ENCODE measurements around the gene NINJ2. TPM values are rescaled to one million over a fixed set of nuclear protein-coding genes. Genes with fewer than 3 reads are reported as not detected.

The NINJ2 gene
- total and polyA plus RNA-seq, 10 of the 15 experiments (the other 5 are each of a cell fraction or from before 2014, with no cell fraction given): 8.9 to 51.6 (median 21.3) TPM

DNA sequence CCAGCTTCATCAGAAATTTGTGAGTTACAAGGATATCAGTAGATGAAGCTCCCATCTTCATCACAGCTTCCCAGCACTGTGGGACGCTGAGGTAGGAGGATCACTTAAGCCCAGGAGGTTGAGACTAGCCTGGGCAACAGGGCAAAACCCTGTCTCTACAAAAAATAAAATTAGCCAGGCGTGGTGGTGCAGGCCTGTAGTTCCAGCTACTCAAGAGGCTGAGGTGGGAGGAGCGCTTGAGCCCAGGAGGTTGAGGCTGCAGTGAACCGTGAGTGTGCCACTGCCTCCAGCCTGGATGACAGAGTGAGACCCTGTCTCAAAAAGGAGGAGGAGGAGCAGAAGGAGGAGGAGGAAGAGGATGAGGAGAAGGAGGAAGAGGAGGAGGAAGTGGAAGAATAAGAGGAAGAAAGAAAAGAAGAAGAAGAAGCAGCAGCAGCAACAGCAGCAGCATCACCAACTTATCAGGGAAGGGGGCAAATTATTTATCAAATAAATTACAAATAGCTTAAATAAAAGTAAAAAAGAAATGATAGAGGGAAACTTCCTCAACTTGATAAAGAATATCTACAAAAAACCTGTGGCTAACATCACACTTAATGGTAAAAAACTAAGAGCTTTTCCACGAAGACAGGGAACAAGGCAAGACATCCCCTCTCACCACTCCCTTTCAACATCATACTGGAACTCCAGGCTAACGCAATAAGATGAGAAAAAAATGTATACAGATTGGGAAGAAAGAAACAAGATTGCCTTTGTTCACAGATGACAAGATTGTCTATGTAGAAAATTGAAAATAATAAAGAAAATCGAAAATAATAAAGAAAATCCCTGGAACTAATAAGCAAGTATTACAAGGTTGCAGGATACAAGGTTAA is 69.6 kb downstream of the NINJ2 start:
- in situ Hi-C loops (cut with MboI): no loop called here

More for the DNA sequence above, 69.6 kb downstream of the NINJ2 start:
- ChIA-PET SMC1A (ENCODE audit: uncharacterized antibody, unreplicated experiment) (interaction anchor here (1.1 to 1.5 kb wide), 2 partner anchors 15 to 16 kb away, joined by 3 to 4 read pairs; no protein-coding TSS in a partner anchor), RAD21 (ENCODE audit: unreplicated experiment) (no interaction called here), CTCF (interaction anchor here (0.8 to 1.9 kb wide), 3 partner anchors 17 to 25 kb away, joined by 3 to 5 read pairs (median 3); no protein-coding TSS in a partner anchor), POLR2A (no interaction called here)
- no peak for FAIRE-seq
- no peaks in the 10 kb centered on the region for H3K4me1 ChIP-seq (ENCODE audit: control insufficient read depth, insufficient read depth, low read length)
- intact Hi-C loops (cut with micrococcal nuclease; ENCODE audit: unreplicated experiment): no loop called here
- H3K79me2 ChIP-seq (ENCODE audit: control insufficient read depth, insufficient read depth, low read length): no peaks in the 10 kb centered on the region
- no peak overlapping the region for H3K4me3 ChIP-seq
- H4K20me1 ChIP-seq (ENCODE audit: control insufficient read depth, insufficient read depth): no peaks in the 10 kb centered on the region
- no peak for ATAC-seq
- H3K27me3 ChIP-seq (replicated peaks in 1 of 2; ENCODE audit: control insufficient read depth in 2 of 2, insufficient read depth in 2 of 2, low read length in 1 of 2): no peaks in the 10 kb centered on the region
- 54% methylated on average over 7 of the region's 7 CpGs for WGBS (ENCODE audit: insufficient coverage, insufficient replicate concordance, low lambda C conversion rate, missing lambda C conversion rate)
- no peaks in the 10 kb centered on the region for H3K36me3 ChIP-seq (ENCODE audit: control insufficient read depth in 2 of 2, insufficient read depth in 2 of 2, low read length in 1 of 2)
- no peak overlapping the region for H3K4me2 ChIP-seq (ENCODE audit: control insufficient read depth, insufficient read depth)
- BruUV-seq (replicated peaks): no TSS peak
- H3K9ac ChIP-seq (ENCODE audit: control insufficient read depth, insufficient read depth, low read length): no peak overlapping the region
- no peak overlapping the region for H3K27ac ChIP-seq (ENCODE audit: control insufficient read depth, insufficient read depth)
- no peak overlapping the region for H2AFZ ChIP-seq (ENCODE audit: control insufficient read depth, low read depth, low read length)
- no peak for DNase-seq (ENCODE audit: low read depth, low spot score)
- H3K9me3 ChIP-seq (replicated peaks; ENCODE audit: control insufficient read depth, insufficient read depth, low read length): no peaks in the 10 kb centered on the region; the same call in 2 of the 3 replicates
- TF ChIP-seq ZNF384 (IDR thresholded peaks at IDR 0.05; ENCODE audit: borderline replicate concordance, low read depth, low read length) (no peak), BRCA1 (IDR thresholded peaks at IDR 0.05; ENCODE audit: low read depth, low read length) (no peak), BMI1 (IDR thresholded peaks at IDR 0.05; ENCODE audit: borderline replicate concordance) (no peak)
- TF ChIP-seq, protein P1, sequence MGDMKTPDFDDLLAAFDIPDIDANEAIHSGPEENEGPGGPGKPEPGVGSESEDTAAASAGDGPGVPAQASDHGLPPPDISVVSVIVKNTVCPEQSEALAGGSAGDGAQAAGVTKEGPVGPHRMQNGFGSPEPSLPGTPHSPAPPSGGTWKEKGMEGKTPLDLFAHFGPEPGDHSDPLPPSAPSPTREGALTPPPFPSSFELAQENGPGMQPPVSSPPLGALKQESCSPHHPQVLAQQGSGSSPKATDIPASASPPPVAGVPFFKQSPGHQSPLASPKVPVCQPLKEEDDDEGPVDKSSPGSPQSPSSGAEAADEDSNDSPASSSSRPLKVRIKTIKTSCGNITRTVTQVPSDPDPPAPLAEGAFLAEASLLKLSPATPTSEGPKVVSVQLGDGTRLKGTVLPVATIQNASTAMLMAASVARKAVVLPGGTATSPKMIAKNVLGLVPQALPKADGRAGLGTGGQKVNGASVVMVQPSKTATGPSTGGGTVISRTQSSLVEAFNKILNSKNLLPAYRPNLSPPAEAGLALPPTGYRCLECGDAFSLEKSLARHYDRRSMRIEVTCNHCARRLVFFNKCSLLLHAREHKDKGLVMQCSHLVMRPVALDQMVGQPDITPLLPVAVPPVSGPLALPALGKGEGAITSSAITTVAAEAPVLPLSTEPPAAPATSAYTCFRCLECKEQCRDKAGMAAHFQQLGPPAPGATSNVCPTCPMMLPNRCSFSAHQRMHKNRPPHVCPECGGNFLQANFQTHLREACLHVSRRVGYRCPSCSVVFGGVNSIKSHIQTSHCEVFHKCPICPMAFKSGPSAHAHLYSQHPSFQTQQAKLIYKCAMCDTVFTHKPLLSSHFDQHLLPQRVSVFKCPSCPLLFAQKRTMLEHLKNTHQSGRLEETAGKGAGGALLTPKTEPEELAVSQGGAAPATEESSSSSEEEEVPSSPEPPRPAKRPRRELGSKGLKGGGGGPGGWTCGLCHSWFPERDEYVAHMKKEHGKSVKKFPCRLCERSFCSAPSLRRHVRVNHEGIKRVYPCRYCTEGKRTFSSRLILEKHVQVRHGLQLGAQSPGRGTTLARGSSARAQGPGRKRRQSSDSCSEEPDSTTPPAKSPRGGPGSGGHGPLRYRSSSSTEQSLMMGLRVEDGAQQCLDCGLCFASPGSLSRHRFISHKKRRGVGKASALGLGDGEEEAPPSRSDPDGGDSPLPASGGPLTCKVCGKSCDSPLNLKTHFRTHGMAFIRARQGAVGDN (IDR thresholded peaks at IDR 0.05): no peak
- TF ChIP-seq, protein P2, sequence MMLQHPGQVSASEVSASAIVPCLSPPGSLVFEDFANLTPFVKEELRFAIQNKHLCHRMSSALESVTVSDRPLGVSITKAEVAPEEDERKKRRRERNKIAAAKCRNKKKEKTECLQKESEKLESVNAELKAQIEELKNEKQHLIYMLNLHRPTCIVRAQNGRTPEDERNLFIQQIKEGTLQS (IDR thresholded peaks at IDR 0.05; ENCODE audit: borderline replicate concordance, extremely low read depth, low read depth, low read length): no peak

Measured in GM12878 (cell line).